ENCODE results near the gene B3GAT1.

The B3GAT1 gene

GRCh38 chr11:134414766-134415765 lies 3.0 kb upstream of the B3GAT1 start:
- TF ChIP-seq CTCF (conservative IDR thresholded peaks at IDR 0.05) = no peak
- peak overlapping the region; percentile 90; the same call in 1 of the 2 replicates for H3K27ac ChIP-seq

GRCh38 chr11:134413826-134414731 lies 2.0 kb upstream of the B3GAT1 start:
- H3K27ac ChIP-seq = no peak overlapping the region; the same call in 1 of the 2 replicates
- TF ChIP-seq CTCF (conservative IDR thresholded peaks at IDR 0.05) = no peak

- TF ChIP-seq CTCF (conservative IDR thresholded peaks at IDR 0.05) = no peak
- peak overlapping the region; percentile 91 for H3K27ac ChIP-seq
These were observed 1.2 kb upstream of the B3GAT1 start for GRCh38 chr11:134413043-134413825.

- TF ChIP-seq CTCF (conservative IDR thresholded peaks at IDR 0.05) = no peak
- H3K27ac ChIP-seq = peak overlapping the region; percentile 91
These were observed 1.3 kb downstream of the B3GAT1 start for GRCh38 chr11:134410766-134411165.

- no peak for TF ChIP-seq CTCF (conservative IDR thresholded peaks at IDR 0.05)
- H3K27ac ChIP-seq = peak overlapping the region; percentile 91
These were observed 2.3 kb downstream of the B3GAT1 start for GRCh38 chr11:134409552-134410429.

- no peak for TF ChIP-seq CTCF (conservative IDR thresholded peaks at IDR 0.05)
- peak overlapping the region; percentile 34 for H3K27ac ChIP-seq
These were observed 4.1 kb downstream of the B3GAT1 start for GRCh38 chr11:134407923-134408322.

All from VCaP (cell line).